Muscle layer of duodenum (tissue), 2 donors: ENCODE results near the gene INPP5A.

Source experiments
- H3K27ac ChIP-seq: one replicate; pipeline ENCODE4 v1.7.0; 2013; ENCODE audit warnings: mild to moderate bottlenecking, low read length
- H3K27me3 ChIP-seq: one replicate; pipeline ENCODE4 v1.7.0; 2013; ENCODE audit warnings: low read depth, mild to moderate bottlenecking, control low read depth, low read length
- H3K36me3 ChIP-seq, 2 donors: one replicate each; pipeline ENCODE4 v1.7.0; 2013; ENCODE audit warnings: low read length in 2 of 2, control low read depth in 1 of 2, mild to moderate bottlenecking in 1 of 2; ENCODE audit not compliant: insufficient read depth in 2 of 2, control insufficient read depth in 1 of 2
- H3K4me1 ChIP-seq, 2 donors: one replicate each; pipeline ENCODE4 v1.7.0; 2013; ENCODE audit warnings: low read length in 2 of 2, mild to moderate bottlenecking in 2 of 2, control low read depth in 1 of 2, moderate library complexity in 1 of 2; ENCODE audit not compliant: insufficient read depth in 2 of 2, control insufficient read depth in 1 of 2
- H3K4me3 ChIP-seq, 2 donors: one replicate each; pipeline ENCODE4 v1.7.0; 2013; ENCODE audit warnings: low read length in 2 of 2, low read depth in 1 of 2, mild to moderate bottlenecking in 1 of 2
- H3K9me3 ChIP-seq, 2 donors: one replicate each; pipeline ENCODE4 v1.7.0; 2013; ENCODE audit warnings: low read length in 2 of 2, control low read depth in 1 of 2, mild to moderate bottlenecking in 1 of 2; ENCODE audit not compliant: control insufficient read depth in 1 of 2
- donor health status: healthy.

Gene INPP5A

GRCh38 chr10:132681858-132682755, 144.5 kb downstream of the INPP5A start:
- Histone ChIP-seq H3K4me1 (peaks cover 0 to 10% of the 10 kb centered on the region in 2 donors), H3K27me3 (no peaks in the 10 kb centered on the region), H3K9me3 (no peaks in the 10 kb centered on the region), H3K27ac (no peak overlapping the region), H3K36me3 (no peaks in the 10 kb centered on the region), H3K4me3 (no peak overlapping the region)

- Histone ChIP-seq H3K27ac (no peak overlapping the region), H3K27me3 (no peaks in the 10 kb centered on the region), H3K4me1 (peaks cover 0 to 10% of the 10 kb centered on the region in 2 donors), H3K36me3 (no peaks in the 10 kb centered on the region), H3K4me3 (no peak overlapping the region), H3K9me3 (no peaks in the 10 kb centered on the region)
Measured at GRCh38 chr10:132684164-132684891, 146.7 kb downstream of the INPP5A start.

GRCh38 chr10:132685101-132685891, 147.7 kb downstream of the INPP5A start:
- peaks cover 0 to 8% of the 10 kb centered on the region in 2 donors for H3K36me3 ChIP-seq
- H3K27me3 ChIP-seq: no peaks in the 10 kb centered on the region
- H3K4me3 ChIP-seq: no peak overlapping the region
- H3K9me3 ChIP-seq: no peaks in the 10 kb centered on the region
- H3K27ac ChIP-seq: no peak overlapping the region
- peaks cover 0 to 10% of the 10 kb centered on the region in 2 donors for H3K4me1 ChIP-seq

- Histone ChIP-seq H3K36me3 (peaks cover 3 to 16% of the 10 kb centered on the region in 2 donors), H3K27me3 (no peaks in the 10 kb centered on the region), H3K4me3 (no peak overlapping the region), H3K9me3 (no peaks in the 10 kb centered on the region), H3K27ac (no peak overlapping the region), H3K4me1 (peaks cover 0 to 10% of the 10 kb centered on the region in 2 donors)
Measured at GRCh38 chr10:132685921-132686680, 148.5 kb downstream of the INPP5A start.

- Histone ChIP-seq H3K27me3 (no peaks in the 10 kb centered on the region), H3K4me1 (peaks cover 0 to 10% of the 10 kb centered on the region in 2 donors), H3K4me3 (no peak overlapping the region), H3K36me3 (peaks cover 3 to 23% of the 10 kb centered on the region in 2 donors), H3K27ac (no peak overlapping the region), H3K9me3 (no peaks in the 10 kb centered on the region)
Measured at GRCh38 chr10:132687181-132687892, 149.8 kb downstream of the INPP5A start.

GRCh38 chr10:132687893-132688579, 150.4 kb downstream of the INPP5A start:
- Histone ChIP-seq H3K4me1 (peaks cover 0 to 10% of the 10 kb centered on the region in 2 donors), H3K27me3 (no peaks in the 10 kb centered on the region), H3K36me3 (peaks cover 3 to 23% of the 10 kb centered on the region in 2 donors), H3K4me3 (no peak overlapping the region), H3K27ac (no peak overlapping the region), H3K9me3 (no peaks in the 10 kb centered on the region)

GRCh38 chr10:132688580-132689420, 151.2 kb downstream of the INPP5A start:
- Histone ChIP-seq H3K9me3 (no peaks in the 10 kb centered on the region), H3K4me1 (peaks cover 0 to 10% of the 10 kb centered on the region in 2 donors), H3K4me3 (no peak overlapping the region), H3K36me3 (peaks cover 3 to 23% of the 10 kb centered on the region in 2 donors), H3K27me3 (no peaks in the 10 kb centered on the region), H3K27ac (no peak overlapping the region)

GRCh38 chr10:132689721-132690360, 152.3 kb downstream of the INPP5A start:
- Histone ChIP-seq H3K4me3 (no peak overlapping the region), H3K27me3 (no peaks in the 10 kb centered on the region), H3K4me1 (peaks cover 0 to 10% of the 10 kb centered on the region in 2 donors), H3K27ac (no peak overlapping the region), H3K9me3 (no peaks in the 10 kb centered on the region), H3K36me3 (peaks cover 3 to 23% of the 10 kb centered on the region in 2 donors)

GRCh38 chr10:132690401-132690800, 152.8 kb downstream of the INPP5A start:
- no peaks in the 10 kb centered on the region for H3K27me3 ChIP-seq
- peaks cover 3 to 23% of the 10 kb centered on the region in 2 donors for H3K36me3 ChIP-seq
- peaks cover 0 to 6% of the 10 kb centered on the region in 2 donors for H3K4me1 ChIP-seq
- H3K9me3 ChIP-seq: no peaks in the 10 kb centered on the region
- no peak overlapping the region for H3K4me3 ChIP-seq
- no peak overlapping the region for H3K27ac ChIP-seq
